AG10803 (cell line): ENCODE data around the gene TWIST2.
A peak's percentile ranks its signal among the peaks of the same experiment; 100 is the strongest.

Source experiments
- DNase-seq: peaks from one replicate; pipeline ENCODE4 v3.0.0; 2010; ENCODE audit warnings: low read depth
- H3K4me3 ChIP-seq: 2 replicates; pipeline ENCODE4 v1.5.1; 2011; ENCODE audit warnings: mild to moderate bottlenecking, low read length, control low read depth
- TF ChIP-seq, protein P1 (sequence below): conservative IDR thresholded peaks from 2 replicates; pipeline ENCODE4 v1.5.1; 2011; ENCODE audit warnings: mild to moderate bottlenecking, low read length, control low read depth, inconsistent platforms

TWIST2 gene

GRCh38 chr2:238890618-238891456 lies 43.0 kb downstream of the TWIST2 start:
- TF ChIP-seq, protein P1, sequence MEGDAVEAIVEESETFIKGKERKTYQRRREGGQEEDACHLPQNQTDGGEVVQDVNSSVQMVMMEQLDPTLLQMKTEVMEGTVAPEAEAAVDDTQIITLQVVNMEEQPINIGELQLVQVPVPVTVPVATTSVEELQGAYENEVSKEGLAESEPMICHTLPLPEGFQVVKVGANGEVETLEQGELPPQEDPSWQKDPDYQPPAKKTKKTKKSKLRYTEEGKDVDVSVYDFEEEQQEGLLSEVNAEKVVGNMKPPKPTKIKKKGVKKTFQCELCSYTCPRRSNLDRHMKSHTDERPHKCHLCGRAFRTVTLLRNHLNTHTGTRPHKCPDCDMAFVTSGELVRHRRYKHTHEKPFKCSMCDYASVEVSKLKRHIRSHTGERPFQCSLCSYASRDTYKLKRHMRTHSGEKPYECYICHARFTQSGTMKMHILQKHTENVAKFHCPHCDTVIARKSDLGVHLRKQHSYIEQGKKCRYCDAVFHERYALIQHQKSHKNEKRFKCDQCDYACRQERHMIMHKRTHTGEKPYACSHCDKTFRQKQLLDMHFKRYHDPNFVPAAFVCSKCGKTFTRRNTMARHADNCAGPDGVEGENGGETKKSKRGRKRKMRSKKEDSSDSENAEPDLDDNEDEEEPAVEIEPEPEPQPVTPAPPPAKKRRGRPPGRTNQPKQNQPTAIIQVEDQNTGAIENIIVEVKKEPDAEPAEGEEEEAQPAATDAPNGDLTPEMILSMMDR = no peak
- peak overlapping the region; percentile 15 for H3K4me3 ChIP-seq

DNA sequence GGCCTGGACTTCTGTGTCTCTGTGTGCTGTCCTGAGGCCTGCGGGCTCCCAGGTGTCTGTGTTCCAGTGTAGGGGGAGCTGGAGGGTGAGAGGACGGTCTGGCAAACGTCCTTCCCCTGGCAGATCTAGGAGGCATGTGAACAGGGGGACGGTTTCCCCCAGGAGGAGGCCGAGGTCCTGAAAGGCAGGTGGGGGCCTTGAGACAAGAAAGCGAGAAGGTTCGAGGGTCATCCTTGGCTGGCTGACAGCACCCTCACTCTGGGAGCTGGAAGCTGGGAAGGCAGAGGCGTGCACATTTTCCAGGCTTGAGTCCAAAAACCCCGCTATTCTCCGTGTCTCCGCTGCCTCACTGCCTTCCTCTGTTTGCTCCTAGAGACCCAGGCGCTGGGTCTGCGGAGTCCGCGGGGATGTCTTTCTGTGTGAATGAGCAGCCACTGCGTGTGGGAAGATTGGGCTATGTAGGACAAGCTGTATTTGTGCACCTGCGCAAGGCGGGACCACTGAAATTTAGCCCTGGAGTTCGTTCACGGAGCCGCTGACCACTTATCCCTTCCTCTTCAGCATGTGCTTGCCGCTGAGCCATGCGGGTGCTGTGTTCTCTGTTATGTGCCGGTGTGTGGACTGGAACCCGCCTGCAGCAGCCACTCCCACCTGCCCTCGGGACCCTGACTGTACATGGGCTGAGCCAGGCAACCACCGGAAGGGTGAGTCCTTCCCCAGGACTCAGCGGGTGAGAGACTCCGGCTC lies 43.7 kb downstream of the TWIST2 start:
- TF ChIP-seq, protein P1 = no peak
- peak overlapping the region; percentile 18; the same call in 1 of the 2 replicates for H3K4me3 ChIP-seq
- no peak for DNase-seq

More at GRCh38 chr2:238890618-238891456, 43.0 kb downstream of the TWIST2 start:
- DNase-seq = no peak

GRCh38 chr2:238892204-238892500 lies 44.3 kb downstream of the TWIST2 start:
- no peak overlapping the region for H3K4me3 ChIP-seq
- TF ChIP-seq, protein P1 = no peak
- no peak for DNase-seq

- no peak for DNase-seq
- TF ChIP-seq, protein P1 = no peak
These were observed 44.9 kb downstream of the TWIST2 start for GRCh38 chr2:238892796-238893195.

DNA sequence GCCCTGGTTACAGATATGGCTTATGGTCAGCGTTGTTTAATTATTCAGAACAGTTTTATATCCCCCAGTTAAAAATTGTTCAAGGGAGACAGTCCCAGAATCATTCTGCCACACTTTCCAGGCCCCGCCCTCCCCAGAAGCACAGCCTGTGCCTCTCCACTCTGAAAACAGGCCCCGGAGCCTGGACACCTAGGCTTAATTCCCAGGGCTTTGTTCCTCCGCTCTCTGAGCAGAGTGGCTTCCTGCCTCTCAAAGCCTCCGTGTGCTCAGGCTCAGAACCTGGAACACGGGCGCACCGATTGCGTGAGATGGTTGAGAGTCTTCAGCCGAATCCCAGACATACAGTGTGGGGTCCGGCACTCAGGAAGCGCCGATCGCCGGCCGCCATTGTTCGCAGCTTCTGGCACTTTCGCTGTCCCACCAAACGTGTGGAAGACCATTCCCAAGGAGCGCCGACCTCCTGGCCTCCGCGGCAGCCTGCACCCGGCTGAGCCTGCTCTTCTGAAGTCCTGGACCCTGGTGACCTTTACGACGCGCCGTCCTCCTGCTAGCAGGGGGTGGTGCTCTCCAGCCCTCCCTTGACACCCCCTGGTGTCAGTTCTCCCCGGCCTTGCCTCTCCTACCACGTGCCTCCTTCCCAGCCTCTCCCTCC lies 45.6 kb downstream of the TWIST2 start:
- DNase-seq = no peak
- peak overlapping the region; percentile 15; the same call in 1 of the 2 replicates for H3K4me3 ChIP-seq
- TF ChIP-seq, protein P1 = no peak

More at GRCh38 chr2:238892796-238893195, 44.9 kb downstream of the TWIST2 start:
- H3K4me3 ChIP-seq = no peak overlapping the region

DNA sequence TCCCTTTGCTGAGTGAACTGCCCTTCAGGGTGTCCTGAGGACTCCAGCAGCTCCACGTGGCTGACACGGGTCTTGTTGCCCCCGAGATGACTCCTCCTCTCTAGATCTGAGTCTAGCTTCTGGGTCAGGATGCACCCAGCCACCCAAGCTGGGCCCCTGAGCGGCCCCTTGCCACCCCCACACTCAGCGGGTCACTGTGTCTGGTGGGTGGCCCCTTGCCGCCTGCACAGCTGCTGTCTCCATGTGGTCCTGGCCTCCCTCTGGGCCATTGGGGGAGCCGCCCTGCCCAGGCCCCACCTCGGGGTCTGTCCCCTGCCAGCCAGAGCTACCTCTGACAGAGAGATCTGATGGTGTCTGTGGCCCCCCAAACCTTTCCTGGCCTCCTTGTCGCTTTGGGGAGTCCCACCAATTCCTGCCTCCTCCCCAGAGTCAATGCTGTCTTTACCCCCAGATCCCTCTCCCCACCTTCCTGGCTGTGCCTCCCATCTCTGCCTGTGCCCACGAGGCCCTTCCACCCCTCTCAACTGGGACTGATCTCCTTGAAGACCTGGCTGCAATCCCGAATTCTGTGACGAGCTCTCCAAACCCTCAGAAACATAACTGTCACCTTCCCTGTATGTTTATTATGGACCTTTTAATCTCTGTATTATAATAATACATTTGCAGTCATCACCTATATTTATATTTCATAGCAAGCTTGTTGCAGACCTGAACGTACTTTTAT lies 46.5 kb downstream of the TWIST2 start:
- TF ChIP-seq, protein P1 = no peak
- DNase-seq = no peak
- no peak overlapping the region for H3K4me3 ChIP-seq
